Ectodermal cell (in vitro differentiated cells): ENCODE results near the gene SSU72.
A peak's percentile ranks its signal among the peaks of the same experiment; 100 is the strongest.
"Not testable (repeated sequence)": the region's sequence is repeated elsewhere in the genome, so short reads cannot be mapped to it uniquely, and the experiment has no call there.

ENCODE experiments used
- H3K27ac ChIP-seq: 2 replicates; pipeline ENCODE4 v1.7.0; 2013; ENCODE audit warnings: mild to moderate bottlenecking, low read depth, low read length; ENCODE audit not compliant: insufficient read depth, poor library complexity, severe bottlenecking
- H3K27me3 ChIP-seq: 2 replicates; pipeline ENCODE4 v1.7.0; 2013; ENCODE audit warnings: mild to moderate bottlenecking, low read length; ENCODE audit not compliant: insufficient read depth, control insufficient read depth, poor library complexity, severe bottlenecking
- H3K36me3 ChIP-seq: one replicate; pipeline ENCODE4 v1.7.0; 2013; ENCODE audit warnings: low read length; ENCODE audit not compliant: control insufficient read depth, insufficient read depth
- H3K4me1 ChIP-seq: one replicate; pipeline ENCODE4 v1.7.0; 2013; ENCODE audit warnings: low read length; ENCODE audit not compliant: control insufficient read depth, insufficient read depth
- H3K4me3 ChIP-seq: 2 replicates; pipeline ENCODE4 v1.7.0; 2013; ENCODE audit warnings: low read depth, low read length, control low read depth; ENCODE audit not compliant: insufficient read depth
- H3K9me3 ChIP-seq: 2 replicates; pipeline ENCODE4 v1.7.0; 2013; ENCODE audit warnings: mild to moderate bottlenecking, low read length, moderate library complexity; ENCODE audit not compliant: control insufficient read depth
- WGBS, 2 experiments: methylation state at CpG; one replicate each; pipeline ENCODE4 v1.1.7; 2013; ENCODE audit warnings: missing lambda C conversion rate in 2 of 2; 5-methylcytosine and 5-hydroxymethylcytosine counted together

Gene SSU72

DNA sequence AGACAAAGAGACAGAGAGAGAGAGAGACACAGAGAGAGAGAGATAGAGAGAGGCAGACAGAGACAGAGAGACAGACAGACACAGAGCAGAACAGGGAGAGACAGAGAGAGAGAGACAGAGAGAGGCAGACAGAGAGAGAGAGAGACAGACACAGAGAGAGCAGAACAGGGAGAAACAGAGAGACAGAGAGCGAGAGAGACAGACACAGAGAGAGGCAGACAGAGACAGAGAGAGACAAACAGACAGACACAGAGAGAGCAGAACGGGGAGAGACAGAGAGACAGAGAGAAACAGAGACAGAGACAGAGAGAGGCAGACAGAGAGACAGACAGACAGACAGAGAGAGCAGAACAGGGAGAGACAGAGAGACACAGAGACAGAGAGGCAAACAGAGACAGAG lies 20.7 kb upstream of the SSU72 start:
- WGBS, 2 experiments = 89 to 91% methylated on average over 2 of the region's 2 CpGs
- H3K4me1 ChIP-seq = not testable (repeated sequence)

DNA sequence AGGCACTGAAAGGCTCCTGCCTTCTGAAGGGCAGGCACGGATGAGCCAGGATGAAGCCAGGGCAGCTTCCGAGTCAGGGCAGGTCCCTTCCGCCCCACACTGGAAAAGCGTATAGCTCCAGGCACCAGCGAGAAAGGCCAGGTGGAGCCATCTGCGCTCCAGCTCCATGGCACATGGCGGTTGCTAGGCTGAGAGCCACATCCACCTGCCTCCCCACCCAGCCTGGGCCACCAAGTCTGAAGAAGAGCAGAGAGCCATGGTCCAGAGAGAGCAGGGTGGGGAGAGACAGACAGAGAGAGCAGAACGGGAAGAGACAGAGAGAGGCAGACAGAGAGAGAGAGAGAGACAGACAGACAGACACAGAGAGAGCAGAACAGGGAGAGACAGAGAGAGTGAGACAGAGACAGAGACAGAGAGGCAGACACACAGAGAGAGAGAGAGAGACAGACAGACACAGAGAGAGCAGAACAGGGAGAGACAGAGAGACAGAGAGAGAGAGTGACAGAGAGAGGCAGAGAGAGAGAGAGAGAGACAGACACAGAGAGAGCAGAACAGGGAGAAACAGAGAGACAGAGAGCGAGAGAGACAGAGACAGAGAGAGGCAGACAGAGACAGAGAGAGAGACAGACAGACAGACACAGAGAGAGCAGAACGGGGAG lies 20.1 kb upstream of the SSU72 start:
- no peak overlapping the region for H3K4me3 ChIP-seq
- no peak overlapping the region for H3K27ac ChIP-seq
- H3K27me3 ChIP-seq = peaks cover 47% of the 10 kb centered on the region
- H3K4me1 ChIP-seq = peaks cover 6% of the 10 kb centered on the region
- H3K9me3 ChIP-seq = no peaks in the 10 kb centered on the region
- H3K36me3 ChIP-seq = no peaks in the 10 kb centered on the region
- 73 to 81% methylated on average over 10 of the region's 10 CpGs for WGBS, 2 experiments

More for the DNA sequence above, 20.7 kb upstream of the SSU72 start:
- not testable (repeated sequence) for H3K4me3 ChIP-seq, H3K9me3 ChIP-seq, H3K27ac ChIP-seq, H3K36me3 ChIP-seq
- peaks cover 50% of the 10 kb centered on the region for H3K27me3 ChIP-seq

DNA sequence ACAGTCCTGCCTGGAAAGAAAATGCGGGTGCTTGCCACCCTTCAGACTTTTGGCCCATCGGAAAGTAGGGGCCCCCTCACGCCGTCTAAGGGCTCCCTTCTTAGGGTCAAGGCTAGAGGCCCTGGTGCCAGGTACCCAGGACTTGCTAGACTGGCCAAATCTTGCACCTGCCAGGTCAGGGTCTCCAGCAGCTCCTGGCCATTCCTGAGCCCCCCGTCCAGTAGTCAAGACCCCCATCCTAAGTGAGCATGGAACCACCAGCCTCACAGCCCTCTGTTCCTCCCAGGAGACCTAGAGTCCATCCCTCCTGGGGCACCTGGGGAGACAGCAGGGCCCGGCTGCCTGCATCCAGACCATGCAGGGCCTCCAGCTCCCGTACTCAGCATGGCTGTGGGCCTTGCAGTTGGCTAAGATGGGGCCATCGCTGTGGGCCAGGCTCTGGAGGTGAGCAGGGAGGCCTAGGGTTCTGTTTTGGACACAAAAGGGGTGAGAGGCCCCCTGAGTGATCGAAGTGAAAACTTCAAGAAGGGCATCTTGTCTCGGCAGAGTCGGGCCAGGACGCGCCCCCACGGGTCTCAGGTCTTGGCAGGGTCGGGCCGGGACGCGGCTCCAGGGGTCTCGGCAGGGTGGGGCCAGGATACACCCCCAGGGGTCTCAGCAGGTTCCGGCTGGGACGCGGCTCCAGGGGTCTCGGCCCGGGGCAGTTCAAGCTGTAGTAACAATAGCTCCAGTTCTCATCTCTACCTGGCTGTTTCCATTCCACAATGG lies 19.4 kb upstream of the SSU72 start:
- Histone ChIP-seq H3K4me1 (peaks cover 6% of the 10 kb centered on the region), H3K36me3 (no peaks in the 10 kb centered on the region), H3K27ac (no peak overlapping the region), H3K9me3 (no peaks in the 10 kb centered on the region), H3K27me3 (peaks cover 41% of the 10 kb centered on the region), H3K4me3 (no peak overlapping the region)
- 91% methylated on average over 24 of the region's 24 CpGs for WGBS, 2 experiments

DNA sequence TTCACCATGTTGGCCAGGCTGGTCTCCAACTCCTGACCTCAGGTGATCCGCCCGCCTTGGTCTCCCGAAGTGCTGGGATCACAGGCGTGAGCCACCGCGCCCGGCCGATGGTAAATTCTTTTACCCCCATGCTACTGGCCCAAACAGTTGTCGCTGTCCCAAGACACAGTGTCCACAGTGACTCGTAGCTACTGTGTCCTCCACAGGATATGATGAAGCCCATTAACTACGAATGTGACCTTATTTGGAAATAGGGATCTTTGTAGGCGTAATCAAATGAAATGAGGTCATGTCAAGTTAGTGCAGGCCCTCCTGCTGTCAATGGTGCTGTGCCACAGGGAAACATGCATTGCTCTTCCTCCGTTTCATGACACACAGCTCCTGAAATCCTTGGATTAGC lies 16.8 kb upstream of the SSU72 start:
- whole genome bisulfite sequencing, 2 experiments = 91 to 94% methylated on average over 13 of the region's 13 CpGs
- Histone ChIP-seq H3K9me3 (no peaks in the 10 kb centered on the region), H3K4me3 (no peak overlapping the region), H3K27me3 (peaks cover 18% of the 10 kb centered on the region), H3K36me3 (no peaks in the 10 kb centered on the region), H3K4me1 (no peaks in the 10 kb centered on the region), H3K27ac (no peak overlapping the region)

DNA sequence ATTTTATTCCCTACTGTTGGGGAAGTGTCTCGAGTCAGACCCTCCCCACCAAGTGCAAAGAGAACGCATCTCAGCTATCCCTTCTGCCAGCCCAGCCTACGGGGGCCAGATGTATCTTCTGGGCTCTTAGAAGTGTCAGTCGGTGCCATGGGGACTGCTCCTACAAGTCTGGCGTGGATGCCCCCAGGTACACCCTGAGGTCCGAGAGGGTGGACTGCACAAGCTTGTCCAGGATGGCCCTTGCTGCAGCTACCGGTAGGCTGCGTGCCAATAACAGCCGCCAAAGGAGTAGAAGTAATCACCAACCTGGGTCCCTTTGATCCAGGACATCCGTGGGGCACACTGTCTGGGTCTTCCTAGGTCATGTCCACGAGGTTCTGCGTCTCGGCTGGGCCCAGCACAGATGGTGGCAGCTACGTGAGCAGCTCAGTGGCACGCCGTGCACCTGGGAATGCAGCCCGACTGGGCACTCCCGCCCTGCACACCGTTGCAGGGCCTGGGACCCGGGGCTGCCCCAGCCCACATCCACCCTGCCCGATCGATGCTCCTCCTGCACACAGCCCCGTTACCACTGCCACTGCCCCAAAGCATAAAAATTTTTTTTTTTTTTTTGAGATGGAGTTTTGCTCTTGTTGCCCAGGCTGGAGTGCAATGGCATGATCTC lies 8.8 kb upstream of the SSU72 start:
- Histone ChIP-seq H3K4me3 (no peak overlapping the region), H3K27me3 (peaks cover 27% of the 10 kb centered on the region), H3K36me3 (no peaks in the 10 kb centered on the region), H3K27ac (no peak overlapping the region), H3K9me3 (no peaks in the 10 kb centered on the region), H3K4me1 (no peaks in the 10 kb centered on the region)
- 86% methylated on average over 23 of the region's 23 CpGs for WGBS, 2 experiments

DNA sequence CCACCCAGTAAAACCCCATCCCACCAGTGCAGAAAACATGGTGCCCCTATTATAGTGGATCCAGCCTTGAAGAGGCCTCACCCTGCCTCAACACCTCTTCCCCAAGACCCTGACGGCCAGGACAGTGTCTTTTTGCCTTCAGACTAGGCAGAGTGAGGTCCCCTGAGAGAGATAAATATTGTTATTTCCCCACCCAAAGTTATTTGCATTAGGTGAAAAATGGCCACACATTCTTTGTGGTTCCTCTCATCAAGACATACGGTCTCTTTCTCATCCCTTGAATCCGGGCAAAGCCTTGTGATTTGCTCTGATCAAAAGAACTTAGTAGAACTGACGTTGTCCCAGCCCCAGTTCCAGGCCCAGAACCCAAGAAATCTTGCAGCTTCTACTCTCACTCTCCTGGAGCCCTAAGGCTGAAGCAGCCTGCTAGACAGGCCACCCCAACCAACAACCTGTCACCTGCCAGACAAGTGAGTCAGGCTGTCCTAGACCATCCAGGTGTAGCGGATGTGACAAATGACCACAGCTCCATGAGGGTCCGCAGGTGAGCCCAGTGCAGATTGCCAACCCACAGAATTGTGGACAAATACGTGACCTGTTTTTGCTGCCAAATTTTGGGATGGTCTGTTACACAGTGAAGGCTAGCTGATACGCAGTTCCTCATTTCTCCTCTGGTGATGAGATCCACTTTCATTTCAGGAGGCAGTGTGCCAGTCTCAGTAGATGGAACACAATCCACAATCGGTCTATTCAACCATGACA lies 8.1 kb upstream of the SSU72 start:
- Histone ChIP-seq H3K9me3 (no peaks in the 10 kb centered on the region), H3K4me1 (no peaks in the 10 kb centered on the region), H3K36me3 (no peaks in the 10 kb centered on the region), H3K27ac (no peak overlapping the region), H3K27me3 (peaks cover 30% of the 10 kb centered on the region), H3K4me3 (no peak overlapping the region)
- 75 to 76% methylated on average over 9 of the region's 9 CpGs for WGBS, 2 experiments

DNA sequence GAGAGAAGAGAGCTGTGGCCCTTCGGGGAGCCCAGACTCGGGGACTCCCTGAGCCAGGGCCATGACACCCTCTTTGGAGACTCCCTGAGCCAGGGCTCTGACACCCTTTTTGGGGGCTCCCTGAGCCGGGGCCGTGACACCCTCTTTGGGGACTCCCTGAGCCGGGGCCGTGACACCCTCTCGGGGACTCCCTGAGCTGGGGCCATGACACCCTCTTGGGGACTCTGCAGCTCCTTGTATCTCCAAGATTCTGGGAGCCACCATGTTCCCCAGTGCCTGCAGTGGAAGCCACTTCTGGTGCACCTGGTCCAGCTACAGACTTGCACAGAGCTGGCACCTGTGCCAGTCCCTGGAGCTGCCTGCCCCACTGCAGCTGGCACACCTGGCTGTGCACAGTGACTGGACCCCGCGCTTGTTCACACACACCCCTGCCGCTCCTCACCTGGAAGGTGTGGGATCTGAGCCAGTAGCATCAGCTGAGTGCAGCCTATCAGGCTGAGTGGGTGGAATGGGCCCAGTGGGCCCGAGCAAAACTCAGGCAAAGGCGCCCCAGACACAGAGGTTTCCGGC lies 3.8 kb upstream of the SSU72 start:
- peaks cover 21% of the 10 kb centered on the region for H3K27me3 ChIP-seq
- H3K4me1 ChIP-seq = peaks cover 1% of the 10 kb centered on the region
- H3K27ac ChIP-seq = no peak overlapping the region
- H3K4me3 ChIP-seq = no peak overlapping the region
- no peaks in the 10 kb centered on the region for H3K36me3 ChIP-seq
- 89% methylated on average over 13 of the region's 13 CpGs for WGBS, 2 experiments
- H3K9me3 ChIP-seq = no peaks in the 10 kb centered on the region

DNA sequence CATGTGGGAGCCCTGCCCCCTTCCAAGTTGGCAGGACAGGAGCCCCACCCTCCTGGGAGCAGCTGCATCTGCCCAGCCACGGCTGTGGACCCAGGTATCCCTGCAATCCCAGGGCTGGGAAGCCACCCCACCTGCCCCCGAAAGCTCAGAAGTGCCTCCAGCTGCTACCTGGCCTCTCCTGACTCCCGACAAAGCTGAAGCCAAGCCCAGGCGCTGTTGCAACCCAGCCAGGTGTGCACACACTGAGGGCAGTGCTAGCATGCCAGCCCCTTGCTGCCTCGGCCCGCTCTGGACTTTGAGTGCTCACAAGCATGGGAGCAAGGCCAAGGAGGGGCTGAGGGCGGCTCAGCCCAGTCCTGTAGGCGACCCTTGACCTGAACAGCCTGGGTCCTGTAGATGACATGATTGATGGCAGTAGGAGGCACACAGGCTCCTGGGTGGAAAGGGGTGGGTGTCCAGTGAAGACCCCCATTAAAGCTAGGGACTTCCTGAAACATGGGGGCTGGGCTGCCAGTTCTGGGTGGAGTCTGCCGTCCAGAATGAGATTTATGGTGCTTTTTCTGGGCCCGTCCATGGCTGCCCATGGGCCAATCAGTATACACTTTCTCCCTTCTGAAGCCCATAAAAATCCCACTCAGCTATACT lies 2.8 kb upstream of the SSU72 start:
- WGBS, 2 experiments = 80 to 81% methylated on average over 10 of the region's 10 CpGs
- no peak overlapping the region for H3K4me3 ChIP-seq

DNA sequence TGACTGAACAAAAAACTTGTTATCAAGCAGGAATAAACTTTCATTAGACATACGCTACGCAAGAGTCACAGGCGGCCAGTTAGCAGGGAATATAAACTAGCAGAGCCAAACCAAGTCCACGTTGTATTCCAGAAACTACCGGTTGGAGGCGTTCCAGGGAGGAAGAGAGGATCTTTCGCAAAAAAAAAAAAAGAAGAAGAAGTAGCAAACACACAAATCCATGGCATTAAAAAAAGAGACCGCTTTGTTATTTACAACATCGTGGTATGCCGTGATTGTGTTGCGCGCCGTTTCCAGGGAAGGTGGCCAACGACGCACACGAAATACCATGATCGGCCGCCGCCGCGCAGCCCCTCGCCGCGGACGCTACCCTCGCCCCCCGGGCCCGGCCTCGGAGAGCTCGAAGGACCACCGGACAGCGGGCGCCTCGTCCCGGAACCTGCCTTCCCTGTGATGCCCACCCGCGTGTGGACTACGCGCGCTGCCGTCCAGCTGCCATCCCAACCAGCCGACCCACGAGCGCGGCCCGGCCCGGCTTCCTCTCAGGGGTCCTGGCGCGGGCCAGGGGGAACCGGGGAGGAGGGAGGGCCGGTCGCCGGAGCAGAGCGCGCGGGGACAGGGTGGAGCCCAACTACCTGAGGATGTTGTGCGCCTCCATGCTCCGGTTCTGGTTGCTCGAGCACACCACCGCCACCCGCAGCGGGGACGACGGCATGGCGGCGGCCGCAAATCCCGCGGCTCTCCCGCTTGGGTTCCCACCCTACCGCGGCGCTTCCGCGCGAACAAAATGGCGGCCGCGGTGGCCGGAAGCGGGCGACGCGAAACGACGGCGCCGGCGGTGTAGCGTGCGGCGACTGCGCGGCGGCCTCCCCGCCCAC lies 581 bp downstream of the SSU72 start:
- H3K9me3 ChIP-seq = no peaks in the 10 kb centered on the region
- WGBS, 2 experiments = 1% methylated on average over 96 of the region's 96 CpGs
- peaks cover 4% of the 10 kb centered on the region for H3K36me3 ChIP-seq
- peaks cover 7% of the 10 kb centered on the region for H3K4me1 ChIP-seq
- H3K27me3 ChIP-seq = peaks cover 3% of the 10 kb centered on the region
- H3K27ac ChIP-seq = peak overlapping the region; percentile 97
- peak overlapping the region; percentile 99 for H3K4me3 ChIP-seq

More for the DNA sequence above, 2.8 kb upstream of the SSU72 start:
- H3K36me3 ChIP-seq = no peaks in the 10 kb centered on the region
- H3K4me1 ChIP-seq = peaks cover 7% of the 10 kb centered on the region
- H3K27me3 ChIP-seq = peaks cover 13% of the 10 kb centered on the region
- H3K9me3 ChIP-seq = no peaks in the 10 kb centered on the region
- H3K27ac ChIP-seq = no peak overlapping the region
